ENCODE data around the gene OSBPL3. TPM values are rescaled to one million over a fixed set of nuclear protein-coding genes. Genes with fewer than 3 reads are reported as not detected.

OSBPL3 gene
- total RNA-seq, 1 experiment from 2014 or later: 45.1 TPM

DNA sequence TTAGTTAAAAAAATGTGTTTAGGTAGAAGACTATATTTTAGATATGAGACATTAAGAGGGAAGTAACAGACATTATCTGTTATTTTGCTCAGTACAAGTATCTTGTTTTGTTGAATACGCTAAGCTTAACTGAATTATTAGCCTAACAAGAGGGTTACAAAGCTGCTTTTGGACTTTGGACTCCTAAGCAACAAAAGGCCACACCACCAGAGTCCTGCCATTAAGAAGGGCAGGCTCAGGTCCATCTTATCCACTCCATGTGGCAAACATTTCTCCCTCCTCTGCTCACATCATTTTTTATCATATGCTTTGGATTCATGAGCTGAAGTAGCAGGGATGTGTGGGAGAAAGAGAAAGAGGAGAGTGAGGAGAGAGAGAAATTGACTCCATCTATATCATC lies 33.5 kb downstream of the OSBPL3 start:
- CTCF ChIA-PET: interaction anchor here (0.7 kb wide), 1 partner anchor 33 kb away, joined by 5 read pairs; no protein-coding TSS in a partner anchor
- Mint-ChIP-seq H3K36me3 (ENCODE audit: insufficient read depth, unreplicated experiment) (peaks cover under 1% of the 10 kb centered on the region), H3K4me1 (ENCODE audit: low read depth, unreplicated experiment) (peaks cover 16% of the 10 kb centered on the region), H3K9me3 (ENCODE audit: unreplicated experiment) (no peaks in the 10 kb centered on the region), H3K27ac (ENCODE audit: unreplicated experiment) (no peak overlapping the region), H3K27me3 (ENCODE audit: insufficient read depth, unreplicated experiment) (no peaks in the 10 kb centered on the region), H3K4me3 (ENCODE audit: unreplicated experiment) (no peak overlapping the region)
- Histone ChIP-seq H3K4me1 (peaks cover 8% of the 10 kb centered on the region), H3K4me3 (ENCODE audit: low read depth, low read length) (no peak overlapping the region), H3K36me3 (ENCODE audit: control insufficient read depth, insufficient read depth, low read length) (no peaks in the 10 kb centered on the region), H3K9me3 (no peaks in the 10 kb centered on the region), H3K27me3 (replicated peaks; ENCODE audit: control insufficient read depth, insufficient read depth, low read length) (no peaks in the 10 kb centered on the region)
- no peak for DNase-seq
- BruUV-seq (replicated peaks): no TSS peak
- TF ChIP-seq, protein P1, sequence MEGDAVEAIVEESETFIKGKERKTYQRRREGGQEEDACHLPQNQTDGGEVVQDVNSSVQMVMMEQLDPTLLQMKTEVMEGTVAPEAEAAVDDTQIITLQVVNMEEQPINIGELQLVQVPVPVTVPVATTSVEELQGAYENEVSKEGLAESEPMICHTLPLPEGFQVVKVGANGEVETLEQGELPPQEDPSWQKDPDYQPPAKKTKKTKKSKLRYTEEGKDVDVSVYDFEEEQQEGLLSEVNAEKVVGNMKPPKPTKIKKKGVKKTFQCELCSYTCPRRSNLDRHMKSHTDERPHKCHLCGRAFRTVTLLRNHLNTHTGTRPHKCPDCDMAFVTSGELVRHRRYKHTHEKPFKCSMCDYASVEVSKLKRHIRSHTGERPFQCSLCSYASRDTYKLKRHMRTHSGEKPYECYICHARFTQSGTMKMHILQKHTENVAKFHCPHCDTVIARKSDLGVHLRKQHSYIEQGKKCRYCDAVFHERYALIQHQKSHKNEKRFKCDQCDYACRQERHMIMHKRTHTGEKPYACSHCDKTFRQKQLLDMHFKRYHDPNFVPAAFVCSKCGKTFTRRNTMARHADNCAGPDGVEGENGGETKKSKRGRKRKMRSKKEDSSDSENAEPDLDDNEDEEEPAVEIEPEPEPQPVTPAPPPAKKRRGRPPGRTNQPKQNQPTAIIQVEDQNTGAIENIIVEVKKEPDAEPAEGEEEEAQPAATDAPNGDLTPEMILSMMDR (IDR thresholded peaks at IDR 0.05; ENCODE audit: insufficient read depth in 1 of 2, low read depth in 1 of 2, low read length in 1 of 2, severe bottlenecking in 1 of 2, unreplicated experiment in 1 of 2): no peak
- POLR2A ChIA-PET: no interaction called here
- intact Hi-C loops (cut with micrococcal nuclease; ENCODE audit: unreplicated experiment): no loop called here

DNA sequence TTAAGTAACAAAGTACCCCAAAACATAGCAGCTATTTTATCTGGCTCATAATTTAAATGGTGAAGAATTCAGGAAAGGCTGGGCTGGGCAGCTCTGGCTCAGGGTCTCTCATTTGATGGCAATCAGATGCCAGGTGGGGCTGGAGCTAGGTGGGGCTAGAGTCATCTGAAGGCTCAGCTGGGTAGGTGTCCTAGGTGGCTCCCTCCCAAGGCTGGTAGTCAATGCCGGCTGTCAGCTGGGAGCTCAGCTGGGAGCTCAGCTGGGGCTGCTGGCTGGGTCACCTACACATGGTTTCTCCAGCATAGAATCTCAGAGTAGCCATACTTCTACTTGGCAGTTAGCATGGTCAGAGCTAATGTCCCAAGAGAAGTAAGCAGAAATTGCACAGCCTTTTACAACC lies 34.1 kb downstream of the OSBPL3 start:
- Mint-ChIP-seq H3K27me3 (ENCODE audit: insufficient read depth, unreplicated experiment) (no peaks in the 10 kb centered on the region), H3K36me3 (ENCODE audit: insufficient read depth, unreplicated experiment) (peaks cover 4% of the 10 kb centered on the region), H3K4me3 (ENCODE audit: unreplicated experiment) (no peak overlapping the region), H3K9me3 (ENCODE audit: unreplicated experiment) (no peaks in the 10 kb centered on the region), H3K27ac (ENCODE audit: unreplicated experiment) (no peak overlapping the region), H3K4me1 (ENCODE audit: low read depth, unreplicated experiment) (peaks cover 21% of the 10 kb centered on the region)
- Histone ChIP-seq H3K9me3 (no peaks in the 10 kb centered on the region), H3K27me3 (replicated peaks; ENCODE audit: control insufficient read depth, insufficient read depth, low read length) (no peaks in the 10 kb centered on the region), H3K36me3 (ENCODE audit: control insufficient read depth, insufficient read depth, low read length) (no peaks in the 10 kb centered on the region), H3K4me3 (ENCODE audit: low read depth, low read length) (no peak overlapping the region), H3K4me1 (peaks cover 8% of the 10 kb centered on the region)
- DNase-seq: no peak
- ChIA-PET POLR2A (no interaction called here), CTCF (interaction anchor here (0.7 kb wide), 1 partner anchor 180 kb away, joined by 4 read pairs; the partner anchor contains the start of gene CYCS)
- BruUV-seq (replicated peaks): no TSS peak
- intact Hi-C loops (cut with micrococcal nuclease; ENCODE audit: unreplicated experiment): no loop called here
- TF ChIP-seq, protein P1 (IDR thresholded peaks at IDR 0.05; ENCODE audit: insufficient read depth in 1 of 2, low read depth in 1 of 2, low read length in 1 of 2, severe bottlenecking in 1 of 2, unreplicated experiment in 1 of 2): no peak

DNA sequence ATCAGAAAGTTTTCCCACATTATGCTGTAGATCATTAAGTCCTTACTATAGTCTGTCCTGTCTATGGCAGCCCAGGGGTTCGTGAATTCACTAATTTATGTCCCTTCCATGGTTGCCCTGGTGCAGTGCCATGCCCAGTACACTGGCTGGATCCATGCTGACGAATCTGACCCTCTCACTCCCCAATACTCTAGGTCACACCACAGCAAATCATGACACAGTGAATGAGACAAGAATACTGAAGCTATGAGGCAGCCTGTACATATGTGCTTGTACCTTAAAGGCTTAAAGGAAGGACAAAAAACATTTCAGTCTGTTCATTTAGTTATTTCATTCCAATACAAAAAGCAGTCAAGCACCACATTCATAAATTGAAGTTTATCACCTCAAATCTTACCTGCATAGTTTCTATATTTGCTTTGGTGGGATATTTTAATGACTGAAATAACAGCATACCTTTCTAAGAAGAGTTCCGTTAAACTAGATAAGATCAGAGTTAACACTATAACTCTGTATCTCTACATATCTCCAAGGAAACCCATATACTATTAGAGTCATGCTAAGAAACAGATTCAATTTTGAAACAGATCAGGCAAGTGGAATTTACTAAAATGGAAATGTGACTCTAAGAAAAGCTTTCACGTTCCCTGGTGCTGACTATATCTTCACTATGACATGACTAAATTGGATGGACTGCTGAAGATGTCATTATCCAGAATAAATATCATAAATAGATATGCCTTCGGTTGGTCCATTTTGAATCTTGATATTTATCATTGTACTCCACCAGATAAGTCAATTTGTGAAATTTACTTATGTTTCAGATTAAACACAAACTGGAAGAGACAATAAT lies 36.7 kb downstream of the OSBPL3 start:
- DNase-seq: no peak
- H3K4me3 ChIP-seq (ENCODE audit: low read depth, low read length): no peak overlapping the region
- no TSS peak for BruUV-seq (replicated peaks)
- TF ChIP-seq, protein P1 (IDR thresholded peaks at IDR 0.05; ENCODE audit: insufficient read depth in 1 of 2, low read depth in 1 of 2, low read length in 1 of 2, severe bottlenecking in 1 of 2, unreplicated experiment in 1 of 2): no peak
- intact Hi-C loops (cut with micrococcal nuclease; ENCODE audit: unreplicated experiment): no loop called here
- peaks cover 8% of the 10 kb centered on the region for H3K4me1 ChIP-seq
- Mint-ChIP-seq H3K9me3 (ENCODE audit: unreplicated experiment) (peaks cover 8% of the 10 kb centered on the region), H3K27me3 (ENCODE audit: insufficient read depth, unreplicated experiment) (no peaks in the 10 kb centered on the region), H3K27ac (ENCODE audit: unreplicated experiment) (no peak overlapping the region), H3K4me3 (ENCODE audit: unreplicated experiment) (no peak overlapping the region), H3K4me1 (ENCODE audit: low read depth, unreplicated experiment) (peaks cover 21% of the 10 kb centered on the region), H3K36me3 (ENCODE audit: insufficient read depth, unreplicated experiment) (peaks cover 4% of the 10 kb centered on the region)
- ChIA-PET CTCF (no interaction called here), POLR2A (no interaction called here)
- H3K9me3 ChIP-seq: no peaks in the 10 kb centered on the region
- H3K27me3 ChIP-seq (replicated peaks; ENCODE audit: control insufficient read depth, insufficient read depth, low read length): no peaks in the 10 kb centered on the region
- no peaks in the 10 kb centered on the region for H3K36me3 ChIP-seq (ENCODE audit: control insufficient read depth, insufficient read depth, low read length)
